ENCODE data around the gene CCDC80.

Gene CCDC80

DNA sequence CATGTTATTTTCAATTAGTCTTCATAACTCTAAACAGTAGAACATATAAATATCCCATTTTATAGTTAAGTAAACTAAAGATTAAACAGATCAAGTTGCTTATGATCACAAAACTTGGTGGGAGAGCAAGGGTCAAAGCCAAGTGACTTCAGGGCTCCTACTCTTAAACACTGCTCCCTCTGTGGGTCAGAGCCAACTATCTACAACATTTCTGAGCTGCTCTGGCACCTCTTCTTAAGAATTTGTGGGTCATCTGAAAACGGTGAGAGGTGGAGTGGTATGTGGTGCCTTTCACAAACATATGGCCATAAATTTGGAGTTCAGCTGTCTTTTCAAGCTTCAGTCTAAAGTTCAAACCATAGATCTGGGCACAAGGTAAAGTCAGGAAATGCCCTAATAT, 90.1 kb downstream of the CCDC80 start:
- no peak for DNase-seq (ENCODE audit: low spot score)
- TF ChIP-seq CTCF (IDR thresholded peaks at IDR 0.05): no peak
- H3K4me3 ChIP-seq: no peak overlapping the region
- H3K27ac ChIP-seq: no peak overlapping the region
